HEK293T (cell line): ENCODE data around the gene LGSN.

Experiments
- ARNT ChIP-seq: fragments of 450-650 bp; IDR thresholded peaks from 2 replicates; pipeline ENCODE4 v1.6.1; 2017; ENCODE audit warnings: mild to moderate bottlenecking
- BHLHE40 ChIP-seq: fragments of 450-650 bp; IDR thresholded peaks from 2 replicates; pipeline ENCODE4 v1.6.1; 2016; ENCODE audit warnings: mild to moderate bottlenecking, moderate library complexity, borderline replicate concordance
- CTBP1 ChIP-seq: fragments of 450-650 bp; IDR thresholded peaks from 2 replicates; pipeline ENCODE4 v1.6.1; 2016; ENCODE audit warnings: borderline replicate concordance
- ELF4 ChIP-seq: fragments of 450-650 bp; IDR thresholded peaks from 2 replicates; pipeline ENCODE4 v1.6.1; 2017; ENCODE audit warnings: antibody characterized with exemption
- FOXA1 ChIP-seq: fragments of 450-650 bp; IDR thresholded peaks from 2 replicates; pipeline ENCODE4 v1.6.1; 2016; ENCODE audit warnings: mild to moderate bottlenecking
- FOXK2 ChIP-seq: fragments of 450-650 bp; IDR thresholded peaks from 2 replicates; pipeline ENCODE4 v1.6.1; 2016; ENCODE audit warnings: mild to moderate bottlenecking
- FOXM1 ChIP-seq: fragments of 450-650 bp; IDR thresholded peaks from 2 replicates; pipeline ENCODE4 v1.6.1; 2017; ENCODE audit warnings: mild to moderate bottlenecking, borderline replicate concordance
- HDGF ChIP-seq: fragments of 450-650 bp; IDR thresholded peaks from 2 replicates; pipeline ENCODE4 v1.6.1; 2017; ENCODE audit warnings: antibody characterized with exemption, borderline replicate concordance
- NFRKB ChIP-seq: fragments of 450-650 bp; IDR thresholded peaks from 2 replicates; pipeline ENCODE4 v1.6.1; 2016; ENCODE audit warnings: mild to moderate bottlenecking, moderate library complexity
- PKNOX1 ChIP-seq: fragments of 450-650 bp; IDR thresholded peaks from 2 replicates; pipeline ENCODE4 v1.6.1; 2016
- SP1 ChIP-seq: fragments of 450-650 bp; IDR thresholded peaks from 2 replicates; pipeline ENCODE4 v1.6.1; 2017
- SUZ12 ChIP-seq: fragments of 450-650 bp; IDR thresholded peaks from 2 replicates; pipeline ENCODE4 v1.6.1; 2016; ENCODE audit warnings: mild to moderate bottlenecking
- TARDBP ChIP-seq: fragments of 450-650 bp; IDR thresholded peaks from 2 replicates; pipeline ENCODE4 v1.6.1; 2016
- ZNF384 ChIP-seq: fragments of 450-650 bp; IDR thresholded peaks from 2 replicates; pipeline ENCODE4 v1.6.1; 2016

GRCh38 chr6:63263444-63263843 is 56.3 kb downstream of the LGSN start:
- TF ChIP-seq SP1 (no peak), ELF4 (no peak), FOXA1 (no peak), BHLHE40 (no peak), TARDBP (no peak), SUZ12 (no peak), FOXM1 (no peak), CTBP1 (no peak), ARNT (no peak), ZNF384 (no peak), PKNOX1 (no peak), NFRKB (no peak), HDGF (no peak), FOXK2 (no peak)
